SK-N-SH treated with all-trans-retinoic acid at 6 μM for 48 hours (cell line): ENCODE data around the gene ATP2A2.
A peak's percentile ranks its signal among the peaks of the same experiment; 100 is the strongest.

Experiments used
- ATAC-seq: fragments of 200-7000 bp; cut with Tn5 transposase; 3 replicates; pipeline ENCODE4 v1.9.1; 2020; ENCODE audit warnings: mild to moderate bottlenecking, moderate library complexity
- ARNTL ChIP-seq: fragments of 450-650 bp; formaldehyde crosslinking; IDR thresholded peaks from 2 replicates; pipeline ENCODE4 v1.5.0; 2020; ENCODE audit warnings: low read depth, mild to moderate bottlenecking, moderate library complexity, borderline replicate concordance
- BACH2 ChIP-seq: fragments of 250-450 bp; sonication (Bioruptor Pico); IDR thresholded peaks from 2 replicates; pipeline ENCODE4 v1.9.0; 2021; ENCODE audit warnings: mild to moderate bottlenecking, borderline replicate concordance
- CREB5 ChIP-seq: fragments of 250-450 bp; sonication (Bioruptor Pico); IDR thresholded peaks from 2 replicates; pipeline ENCODE4 v1.5.1; 2020; ENCODE audit warnings: low read depth, mild to moderate bottlenecking, moderate library complexity
- CSDC2 ChIP-seq: fragments of 250-450 bp; sonication (Bioruptor Pico); IDR thresholded peaks from 2 replicates; pipeline ENCODE4 v1.5.0; 2020; ENCODE audit warnings: mild to moderate bottlenecking, moderate library complexity
- CSRNP3 ChIP-seq: fragments of 250-450 bp; sonication (Bioruptor Pico); IDR thresholded peaks from 2 replicates; pipeline ENCODE4 v1.5.1; 2021; ENCODE audit warnings: mild to moderate bottlenecking, moderate library complexity
- ESRRG ChIP-seq: fragments of 250-450 bp; sonication (Bioruptor Pico); IDR thresholded peaks from 2 replicates; pipeline ENCODE4 v1.6.1; 2021; ENCODE audit warnings: mild to moderate bottlenecking
- ISL1 ChIP-seq: fragments of 250-450 bp; sonication (Bioruptor Pico); IDR thresholded peaks from 2 replicates; pipeline ENCODE4 v2.1.2; 2022; ENCODE audit warnings: mild to moderate bottlenecking, moderate library complexity
- PATZ1 ChIP-seq: fragments of 250-450 bp; sonication (Bioruptor Pico); IDR thresholded peaks from 2 replicates; pipeline ENCODE4 v1.8.0; 2020; ENCODE audit warnings: mild to moderate bottlenecking, moderate library complexity, borderline replicate concordance
- POU6F1 ChIP-seq: fragments of 250-450 bp; sonication (Bioruptor Pico); IDR thresholded peaks from 2 replicates; pipeline ENCODE4 v1.8.0; 2021; ENCODE audit warnings: low read depth, mild to moderate bottlenecking, moderate library complexity, borderline replicate concordance
- RARB ChIP-seq: fragments of 250-450 bp; sonication (Bioruptor Pico); IDR thresholded peaks from 2 replicates; pipeline ENCODE4 v1.8.0; 2021; ENCODE audit warnings: mild to moderate bottlenecking, moderate library complexity
- SNAI2 ChIP-seq: fragments of 250-450 bp; sonication (Bioruptor Pico); IDR thresholded peaks from 2 replicates; pipeline ENCODE4 v1.5.0; 2020; ENCODE audit warnings: mild to moderate bottlenecking, moderate library complexity
- TCF4 ChIP-seq: fragments of 250-450 bp; sonication (Bioruptor Pico); IDR thresholded peaks from 2 replicates; pipeline ENCODE4 v1.8.0; 2021; ENCODE audit warnings: mild to moderate bottlenecking, moderate library complexity, borderline replicate concordance
- TOX ChIP-seq: fragments of 250-450 bp; sonication (Bioruptor Pico); IDR thresholded peaks from 2 replicates; pipeline ENCODE4 v1.8.0; 2021; ENCODE audit warnings: mild to moderate bottlenecking, moderate library complexity, borderline replicate concordance
- ZC3H10 ChIP-seq: fragments of 250-450 bp; sonication (Bioruptor Pico); IDR thresholded peaks from 2 replicates; pipeline ENCODE4 v1.5.1; 2021; ENCODE audit warnings: mild to moderate bottlenecking, moderate library complexity
- ZFP30 ChIP-seq: fragments of 450-650 bp; formaldehyde crosslinking; IDR thresholded peaks from 2 replicates; pipeline ENCODE4 v1.5.0; 2022; ENCODE audit warnings: mild to moderate bottlenecking, moderate library complexity
- ZNF565 ChIP-seq: fragments of 450-650 bp; formaldehyde crosslinking; conservative IDR thresholded peaks from 2 replicates; pipeline ENCODE4 v1.5.0; 2020; ENCODE audit warnings: low read depth, mild to moderate bottlenecking, moderate library complexity
- ZNF70 ChIP-seq: fragments of 450-650 bp; formaldehyde crosslinking; IDR thresholded peaks from 2 replicates; pipeline ENCODE4 v1.5.0; 2020; ENCODE audit warnings: mild to moderate bottlenecking, moderate library complexity
- ZNF8 ChIP-seq: fragments of 450-650 bp; formaldehyde crosslinking; IDR thresholded peaks from 2 replicates; pipeline ENCODE4 v1.5.0; 2020; ENCODE audit warnings: mild to moderate bottlenecking, moderate library complexity

Gene ATP2A2

GRCh38 chr12:110289044-110289710, 8.1 kb downstream of the ATP2A2 start:
- peak; percentile 21; the same call in 2 of the 3 replicates for ATAC-seq
- no peak for TF ChIP-seq ZFP30 (CRISPR knock-in tag)
- no peak for TF ChIP-seq ZNF70
- TF ChIP-seq SNAI2 (CRISPR knock-in tag), result no peak
- no peak for TF ChIP-seq ZNF565

GRCh38 chr12:110289711-110290078, 8.6 kb downstream of the ATP2A2 start:
- TF ChIP-seq TOX (CRISPR knock-in tag) (no peak), ISL1 (no peak), ARNTL (CRISPR knock-in tag) (no peak), ZNF8 (CRISPR knock-in tag) (no peak), RARB (CRISPR knock-in tag) (no peak), POU6F1 (no peak), ESRRG (CRISPR knock-in tag) (no peak), TCF4 (CRISPR knock-in tag) (no peak), ZC3H10 (no peak), CREB5 (no peak), CSRNP3 (CRISPR knock-in tag) (no peak), BACH2 (CRISPR knock-in tag) (no peak), PATZ1 (CRISPR knock-in tag) (no peak), SNAI2 (CRISPR knock-in tag) (no peak), ZNF70 (no peak), ZFP30 (CRISPR knock-in tag) (no peak)
- no peak for ATAC-seq

- no peak for TF ChIP-seq TOX (CRISPR knock-in tag)
- no peak for TF ChIP-seq CREB5
- no peak for TF ChIP-seq ZFP30 (CRISPR knock-in tag)
- no peak for TF ChIP-seq ESRRG (CRISPR knock-in tag)
- TF ChIP-seq ZNF8 (CRISPR knock-in tag), result no peak
- no peak for TF ChIP-seq ZNF565
- TF ChIP-seq POU6F1, result no peak
- no peak for TF ChIP-seq CSDC2 (CRISPR knock-in tag)
- ATAC-seq, result no peak; the same call in 2 of the 3 replicates
These were observed 20.2 kb downstream of the ATP2A2 start for GRCh38 chr12:110301065-110301806.
